H1 (cell line): ENCODE data around the gene PKP3. TPM values are rescaled to one million over a fixed set of nuclear protein-coding genes. Genes with fewer than 3 reads are reported as not detected.

ENCODE experiments used
- PHF8 ChIP-seq: fragments of 200-600 bp; sonication (generic); conservative IDR thresholded peaks from 2 replicates; pipeline ENCODE4 v1.7.1; 2012; ENCODE audit warnings: low read depth, mild to moderate bottlenecking, inconsistent platforms, low read length, moderate library complexity
- polyA plus RNA-seq, 7 experiments: library from polyadenylated mRNA; depleted of rRNA in 3 of 7; stranded (reverse) in 5 of 7; unstranded in 2 of 7; fragments of >200 nt in 5 of 7; fragments of 200-250 nt in 2 of 7; gene quantifications; 1 replicate in 5 of 7; 2 replicates in 1 of 7; 4 replicates in 1 of 7; pipeline versions ENCODE4 v1.2.1 to v1.2.3, GENCODE V29; 2011 to 2013; ENCODE audit warnings: missing spikeins in 2 of 7, mixed read lengths in 2 of 7
- total RNA-seq: library from RNA; stranded (reverse); fragmentation: NEBNext Ultra II Directional; extraction: Animal tissue kit (Norgen Biotek cat#: 25700); gene quantifications from 2 replicates; pipeline ENCODE4 v1.2.1, GENCODE V29; 2021

The PKP3 gene
- total and polyA plus RNA-seq, 2 of the 8 experiments (the other 6 are each of a cell fraction or from before 2014, with no cell fraction given) = 16.7 to 28.7 TPM

DNA sequence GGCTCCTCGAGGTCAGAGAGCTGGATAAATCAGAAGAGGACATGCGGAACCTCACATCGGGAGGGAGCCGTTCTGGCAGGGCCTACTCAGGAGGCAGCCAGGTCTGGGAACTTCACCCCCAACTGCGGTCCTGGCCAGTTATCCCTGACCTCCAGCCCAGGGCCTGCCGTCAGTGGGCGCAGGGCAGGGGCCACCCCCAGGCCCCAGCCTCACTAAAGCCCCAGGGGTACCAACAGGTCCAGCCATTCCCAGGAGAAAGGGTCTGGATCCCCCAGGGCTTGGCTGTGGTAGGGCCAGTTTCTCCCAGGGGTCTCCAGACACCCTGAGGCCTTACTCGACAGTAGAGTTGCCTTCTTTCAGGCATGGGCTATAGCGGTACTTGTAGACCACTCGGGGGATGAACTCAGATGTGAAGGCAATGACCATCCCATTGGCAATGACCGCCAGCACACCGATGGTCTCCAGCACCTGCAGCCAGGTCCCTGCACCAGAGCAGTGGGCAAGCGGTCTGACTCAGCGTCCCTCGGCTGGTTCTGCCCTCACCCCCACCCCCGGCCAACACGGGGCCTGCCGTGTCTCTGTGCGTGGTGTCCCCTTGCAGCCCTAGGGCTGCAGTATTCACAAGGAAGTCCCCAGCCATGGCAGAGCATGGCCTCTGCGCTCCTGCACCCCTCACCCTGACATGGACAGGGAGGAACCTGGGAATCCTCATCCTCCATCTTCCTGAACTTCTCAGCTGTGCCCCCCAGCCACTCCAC lies 25.4 kb downstream of the PKP3 start (continued):
- no peak for TF ChIP-seq PHF8
